K562 treated with DMSO at 1 percent for 4 hours (cell line): Measurements from ENCODE around the gene CD9. TPM values are rescaled to one million over a fixed set of nuclear protein-coding genes. Genes with fewer than 3 reads are reported as not detected.

ENCODE experiments used
- total RNA-seq: library from RNA; unstranded; fragments of 300-600 nt; gene quantifications from 2 replicates; pipeline ENCODE4 v1.2.3, GENCODE V29; 2022; ENCODE audit not compliant: insufficient read depth

Gene CD9, protein sequence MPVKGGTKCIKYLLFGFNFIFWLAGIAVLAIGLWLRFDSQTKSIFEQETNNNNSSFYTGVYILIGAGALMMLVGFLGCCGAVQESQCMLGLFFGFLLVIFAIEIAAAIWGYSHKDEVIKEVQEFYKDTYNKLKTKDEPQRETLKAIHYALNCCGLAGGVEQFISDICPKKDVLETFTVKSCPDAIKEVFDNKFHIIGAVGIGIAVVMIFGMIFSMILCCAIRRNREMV
- total RNA-seq, result 2.3 TPM in 1 of 2 replicates, not detected in the other

DNA sequence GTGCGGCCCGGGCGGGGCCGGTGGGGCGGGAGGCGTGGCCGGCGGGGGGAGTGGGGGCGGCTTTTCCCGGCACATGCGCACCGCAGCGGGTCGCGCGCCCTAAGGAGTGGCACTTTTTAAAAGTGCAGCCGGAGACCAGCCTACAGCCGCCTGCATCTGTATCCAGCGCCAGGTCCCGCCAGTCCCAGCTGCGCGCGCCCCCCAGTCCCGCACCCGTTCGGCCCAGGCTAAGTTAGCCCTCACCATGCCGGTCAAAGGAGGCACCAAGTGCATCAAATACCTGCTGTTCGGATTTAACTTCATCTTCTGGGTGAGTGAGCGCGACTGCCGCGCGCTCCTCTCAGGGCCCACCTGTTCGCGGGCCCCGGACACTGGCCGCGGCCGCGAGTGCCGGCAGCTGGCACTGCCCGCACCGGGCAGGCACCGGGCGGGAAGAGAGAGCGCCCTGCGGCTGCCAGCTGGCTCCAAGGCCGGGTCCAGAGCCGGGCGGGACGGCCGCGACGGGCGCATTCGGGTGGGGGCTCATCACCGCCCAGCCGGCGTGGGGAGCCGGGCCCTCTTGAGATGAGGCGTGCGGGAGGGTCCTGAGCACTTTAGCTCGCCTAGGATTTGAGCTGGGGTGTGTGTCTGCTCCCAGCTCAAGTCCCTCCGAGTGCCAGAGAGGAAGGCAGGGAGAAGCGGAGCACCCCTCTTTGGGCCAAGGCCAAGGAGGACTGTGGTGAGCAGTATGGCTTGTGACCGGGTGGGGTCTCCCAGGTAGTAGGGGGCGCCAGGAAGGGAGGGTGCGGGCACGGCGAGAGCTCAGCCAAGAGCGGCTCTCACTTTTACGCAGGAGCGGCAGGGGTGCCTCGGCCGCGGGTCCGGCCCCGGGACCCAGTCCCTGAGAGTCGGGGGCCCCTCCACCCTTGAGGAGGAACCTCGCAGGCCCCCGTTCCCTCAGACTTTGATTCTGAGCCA, at the start of gene CD9:
TSS of gene CD9 (plus strand) at position 145 of the 957 bp plus-strand sequence. CDS start at position 245, 100 bp downstream.

Other genes starting within 250 kb of the CD9 start
- not detected in 2 replicates for gene VWF, start 75.7 kb upstream of the CD9 start, total RNA-seq
- not detected in 2 replicates for gene PLEKHG6, start 110.3 kb downstream of the CD9 start, total RNA-seq
- gene TNFRSF1A, start 141.7 kb downstream of the CD9 start, total RNA-seq, result 22.5 and 28.6 TPM in 2 replicates
- gene SCNN1A, start 175.2 kb downstream of the CD9 start, total RNA-seq, result not detected in 2 replicates
- gene LTBR, start 183.8 kb downstream of the CD9 start, total RNA-seq, result 55.5 and 80.1 TPM in 2 replicates
- not detected in 2 replicates for gene CD27, start 244.6 kb downstream of the CD9 start, total RNA-seq